ENCODE data around the gene SULT6B1.
"Not testable (repeated sequence)": the region's sequence is repeated elsewhere in the genome, so short reads cannot be mapped to it uniquely, and the experiment has no call there.

SULT6B1 gene

DNA sequence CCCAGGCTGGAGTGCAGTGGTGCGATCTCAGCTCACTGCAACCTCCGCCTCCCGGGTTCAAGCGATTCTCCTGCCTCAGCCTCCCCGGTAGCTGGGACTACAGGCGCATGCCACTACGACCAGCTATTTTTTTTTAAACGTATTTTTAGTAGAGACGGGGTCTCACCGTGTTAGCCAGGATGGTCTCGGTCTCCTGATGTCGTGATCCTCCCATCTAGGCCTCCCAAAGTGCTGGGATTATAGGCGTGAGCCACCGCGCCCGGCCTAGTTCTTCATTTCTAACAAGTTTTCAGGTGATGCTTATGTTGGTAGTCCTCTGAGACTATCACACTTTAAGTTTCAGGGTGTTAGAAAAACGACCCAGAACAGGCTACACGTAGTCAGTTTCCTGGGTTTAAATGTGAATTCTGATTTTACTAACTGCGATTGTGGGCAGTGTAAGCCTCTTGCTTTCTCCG lies 7.4 kb upstream of the SULT6B1 start:
- not testable (repeated sequence) for DNase-seq (ENCODE audit: low read depth in 2 of 2)

DNA sequence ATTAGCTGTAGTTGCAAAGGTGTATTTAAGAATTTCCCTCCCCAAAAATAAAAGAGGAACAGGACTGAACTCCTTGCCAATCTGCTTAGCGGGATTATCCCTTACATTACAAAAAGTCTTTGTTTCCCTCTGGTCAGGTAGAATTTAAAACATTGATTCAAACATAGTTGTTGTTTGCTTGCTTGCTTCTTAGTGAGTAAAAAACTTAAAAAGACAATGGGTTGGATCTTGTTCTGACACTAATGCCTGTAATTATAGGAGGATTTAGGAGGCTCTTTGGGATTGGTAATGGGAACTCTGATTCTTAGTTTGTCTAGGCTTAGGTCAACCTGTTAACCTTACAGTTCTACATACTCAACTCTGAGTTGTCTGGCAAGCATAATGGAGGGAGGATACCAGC lies 4.1 kb upstream of the SULT6B1 start:
- no peak for DNase-seq (ENCODE audit: low read depth in 2 of 2)

- DNase-seq (ENCODE audit: low read depth in 2 of 2), result no peak
Observed at GRCh38 chr2:37191747-37192146, 3.3 kb upstream of the SULT6B1 start.

- DNase-seq (ENCODE audit: low read depth in 2 of 2), result no peak
Observed at GRCh38 chr2:37191253-37191652, 2.8 kb upstream of the SULT6B1 start.

- DNase-seq (ENCODE audit: low read depth in 2 of 2), result no peak
Observed at GRCh38 chr2:37190290-37190689, 1.8 kb upstream of the SULT6B1 start.

- DNase-seq (ENCODE audit: low read depth in 2 of 2), result no peak
Observed at GRCh38 chr2:37189452-37190153, 1.1 kb upstream of the SULT6B1 start.

- DNase-seq (ENCODE audit: low read depth in 2 of 2), result no peak
Observed at GRCh38 chr2:37181726-37182684, 6.5 kb downstream of the SULT6B1 start.

GRCh38 chr2:37180640-37181039 lies 7.8 kb downstream of the SULT6B1 start:
- no peak for DNase-seq (ENCODE audit: low read depth in 2 of 2)

- DNase-seq (ENCODE audit: low read depth in 2 of 2), result no peak
Observed at GRCh38 chr2:37180006-37180639, 8.3 kb downstream of the SULT6B1 start.

- no peak for DNase-seq (ENCODE audit: low read depth in 2 of 2)
Observed at GRCh38 chr2:37173741-37174140, 14.7 kb downstream of the SULT6B1 start.

- no peak for DNase-seq (ENCODE audit: low read depth in 2 of 2)
Observed at GRCh38 chr2:37171624-37171950, 16.9 kb downstream of the SULT6B1 start.

GRCh38 chr2:37168217-37168981 lies 20.1 kb downstream of the SULT6B1 start:
- DNase-seq (ENCODE audit: low read depth in 2 of 2), result no peak

- DNase-seq (ENCODE audit: low read depth in 2 of 2), result no peak
Observed at GRCh38 chr2:37167636-37168180, 20.8 kb downstream of the SULT6B1 start.

GRCh38 chr2:37164757-37165156 lies 23.7 kb downstream of the SULT6B1 start:
- no peak for DNase-seq (ENCODE audit: low read depth in 2 of 2)

- peak; percentile 52 to 70 for DNase-seq (ENCODE audit: low read depth in 2 of 2)
Observed at GRCh38 chr2:37156857-37157714, 31.4 kb downstream of the SULT6B1 start, which contains the start of gene EIF2AK2. Gene EIF2AK2, minus strand, starts transcription at chr2:37156980. Its CDS starts 9,174 bp downstream, at chr2:37147806.

- DNase-seq (ENCODE audit: low read depth in 2 of 2), result peak; percentile 10 to 31
Observed at GRCh38 chr2:37156071-37156856, 32.2 kb downstream of the SULT6B1 start.

DNA sequence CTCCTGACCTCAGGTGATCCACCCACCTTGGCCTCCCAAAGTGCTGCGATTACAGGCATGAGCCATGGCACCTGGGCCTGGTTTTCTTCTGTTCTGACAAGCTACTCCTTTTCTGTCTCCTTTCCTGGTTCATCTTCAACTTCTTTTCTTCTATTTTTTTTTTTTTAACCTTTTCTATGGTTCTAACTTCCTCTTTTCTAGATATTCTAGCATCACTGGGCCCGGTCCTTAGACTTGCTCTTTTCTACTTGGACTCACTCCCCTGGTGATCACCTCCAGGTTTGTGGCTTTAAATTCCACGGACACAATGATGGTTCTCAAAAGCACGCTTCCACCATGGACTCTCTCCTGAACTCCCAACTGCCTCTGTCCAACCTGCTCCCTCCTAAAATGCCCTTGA lies 33.7 kb downstream of the SULT6B1 start:
- no peak for DNase-seq (ENCODE audit: low read depth in 2 of 2)

GRCh38 chr2:37153224-37153623 lies 35.2 kb downstream of the SULT6B1 start:
- DNase-seq (ENCODE audit: low read depth in 2 of 2), result no peak

GRCh38 chr2:37149626-37150322 lies 38.7 kb downstream of the SULT6B1 start:
- DNase-seq (ENCODE audit: low read depth in 2 of 2), result no peak
